GM21360 (cell line): ENCODE results near the gene VCAM1.

ENCODE experiments used
- ATAC-seq: cut with Tn5 transposase; IDR thresholded peaks from one replicate; pipeline ENCODE4 v1.9.1; 2021; ENCODE audit warnings: mild to moderate bottlenecking, moderate library complexity; ENCODE audit not compliant: unreplicated experiment

The VCAM1 gene

DNA sequence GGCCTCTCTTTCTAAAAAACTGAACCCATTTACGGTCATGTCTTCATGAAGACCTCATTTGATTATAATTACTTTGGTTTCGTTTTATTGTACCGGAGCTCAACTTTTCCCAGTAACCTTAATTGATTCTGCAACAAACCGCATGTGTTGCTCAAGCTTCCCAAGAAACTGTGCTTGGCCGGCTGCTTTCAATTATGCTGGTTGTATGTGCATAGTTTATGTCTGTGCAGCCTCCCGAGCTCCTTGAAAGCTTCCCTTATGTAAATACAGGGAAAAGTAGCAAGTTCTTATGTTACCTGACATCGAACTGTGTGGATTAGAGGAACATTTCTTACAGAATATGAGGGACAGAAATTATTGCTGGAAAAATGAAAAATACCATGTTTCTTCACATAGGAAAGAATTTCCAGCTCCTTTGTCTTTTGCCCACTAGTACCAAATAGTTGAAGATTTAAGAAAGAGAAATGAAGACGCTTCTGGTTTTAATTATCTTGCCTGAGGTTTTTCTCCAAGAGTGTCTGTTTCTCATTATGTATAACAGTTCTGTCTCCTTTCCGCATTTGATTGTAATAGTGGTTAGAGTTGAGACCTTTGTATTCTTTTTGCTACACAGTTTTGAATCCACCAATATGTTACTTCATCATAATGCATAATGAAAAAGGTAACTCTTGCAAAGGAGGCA, 2.1 kb downstream of the VCAM1 start:
- no peak for ATAC-seq

DNA sequence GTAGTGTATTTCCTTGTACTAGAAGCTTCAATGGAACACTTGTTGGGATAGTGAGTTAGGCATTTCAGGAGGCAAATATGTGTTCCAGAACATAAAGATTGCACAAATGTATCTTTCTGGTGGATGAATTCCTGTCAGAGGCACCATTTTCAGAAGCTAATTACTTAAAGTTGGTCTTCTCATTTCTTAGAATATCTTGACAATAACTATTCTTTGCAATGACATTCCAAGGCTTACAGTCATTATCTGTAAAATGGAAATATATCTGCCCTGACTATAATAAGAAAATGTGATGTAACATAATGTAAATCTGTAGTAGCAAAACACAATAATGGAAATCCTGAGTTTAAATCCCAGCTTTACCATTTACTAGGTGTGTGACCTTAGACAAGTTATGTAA, 2.7 kb downstream of the VCAM1 start:
- no peak for ATAC-seq

DNA sequence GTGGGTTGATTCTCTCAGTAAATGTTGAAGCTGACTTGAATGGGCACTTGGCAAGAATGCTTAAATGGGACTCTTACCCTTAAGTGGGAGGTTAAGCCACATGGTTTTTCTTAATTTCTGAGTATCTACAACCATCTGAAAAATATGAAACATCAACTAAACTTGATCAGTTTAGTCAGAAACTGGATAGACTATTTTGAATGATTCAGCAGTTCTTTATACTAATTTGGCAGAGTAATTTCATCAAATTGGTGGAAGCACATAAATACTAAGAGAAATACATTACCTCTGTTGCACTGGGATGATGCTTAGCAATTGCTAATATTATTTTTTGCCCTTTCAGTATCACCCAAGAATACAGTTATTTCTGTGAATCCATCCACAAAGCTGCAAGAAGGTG, 4.7 kb downstream of the VCAM1 start:
- no peak for ATAC-seq

DNA sequence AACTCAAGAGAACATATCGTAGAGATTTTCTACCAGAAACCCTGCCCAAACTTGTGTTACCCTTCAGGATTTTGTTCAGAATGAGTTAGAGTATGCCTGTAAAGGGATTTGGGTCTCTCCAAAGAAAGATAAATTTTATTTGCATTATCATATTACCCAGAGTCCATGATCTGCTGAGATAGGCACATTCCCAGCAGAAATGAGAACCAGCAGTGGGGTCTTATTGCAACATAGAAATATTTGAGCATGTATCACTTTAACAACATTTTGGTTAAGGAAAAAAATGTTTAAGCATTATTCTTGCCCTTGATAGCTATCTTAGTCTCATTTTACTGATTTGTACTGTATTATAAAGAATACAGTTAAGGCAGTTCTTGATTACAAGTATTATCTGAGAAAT, 10.6 kb downstream of the VCAM1 start:
- ATAC-seq, result no peak

DNA sequence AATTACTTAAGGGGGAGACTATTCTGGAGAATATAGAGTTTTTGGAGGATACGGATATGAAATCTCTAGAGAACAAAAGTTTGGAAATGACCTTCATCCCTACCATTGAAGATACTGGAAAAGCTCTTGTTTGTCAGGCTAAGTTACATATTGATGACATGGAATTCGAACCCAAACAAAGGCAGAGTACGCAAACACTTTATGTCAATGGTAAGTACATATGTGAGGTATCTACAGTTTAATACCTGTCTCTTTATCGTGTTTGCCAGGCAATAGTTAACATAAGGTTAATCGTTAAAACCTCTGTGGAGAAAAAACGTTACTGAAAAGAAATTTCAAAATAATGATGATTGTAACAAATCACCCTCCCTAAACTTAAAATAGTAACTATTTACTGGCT, 11.8 kb downstream of the VCAM1 start:
- no peak for ATAC-seq

DNA sequence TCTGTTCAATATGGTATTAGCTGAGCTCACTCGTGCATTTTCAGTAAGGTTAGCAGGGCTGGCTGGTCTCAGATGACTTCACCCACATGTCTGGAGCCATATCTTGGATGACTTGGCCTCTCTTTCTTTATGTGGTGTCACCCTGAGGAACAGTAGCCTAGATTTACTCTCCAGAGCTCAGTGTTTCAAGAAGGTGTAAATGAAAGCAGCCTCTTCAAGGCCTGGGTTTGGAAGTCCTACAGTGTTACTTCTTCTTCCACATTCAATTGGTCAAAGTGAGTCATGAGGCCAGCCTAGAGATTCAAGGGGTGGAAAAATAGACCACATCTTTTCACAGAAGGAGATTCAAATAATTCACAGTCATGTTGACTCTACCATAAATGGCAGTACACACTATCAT, 12.2 kb downstream of the VCAM1 start:
- ATAC-seq, result no peak

DNA sequence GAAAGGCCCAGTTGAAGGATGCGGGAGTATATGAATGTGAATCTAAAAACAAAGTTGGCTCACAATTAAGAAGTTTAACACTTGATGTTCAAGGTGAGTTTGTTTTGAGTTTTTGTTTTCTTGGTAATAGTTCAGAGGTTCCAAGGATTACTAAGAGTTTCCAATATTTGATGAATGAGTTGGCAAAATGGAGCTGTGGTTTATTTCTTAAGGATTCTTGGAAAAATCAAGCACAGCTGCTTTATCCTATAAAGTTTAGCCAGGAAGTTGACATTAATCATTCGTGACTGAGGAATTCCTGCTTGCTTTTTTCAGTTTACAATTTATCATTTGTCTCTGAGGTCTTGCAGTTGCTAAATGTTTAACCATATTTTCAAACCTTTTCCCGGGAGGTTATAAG, 15.1 kb downstream of the VCAM1 start:
- no peak for ATAC-seq

DNA sequence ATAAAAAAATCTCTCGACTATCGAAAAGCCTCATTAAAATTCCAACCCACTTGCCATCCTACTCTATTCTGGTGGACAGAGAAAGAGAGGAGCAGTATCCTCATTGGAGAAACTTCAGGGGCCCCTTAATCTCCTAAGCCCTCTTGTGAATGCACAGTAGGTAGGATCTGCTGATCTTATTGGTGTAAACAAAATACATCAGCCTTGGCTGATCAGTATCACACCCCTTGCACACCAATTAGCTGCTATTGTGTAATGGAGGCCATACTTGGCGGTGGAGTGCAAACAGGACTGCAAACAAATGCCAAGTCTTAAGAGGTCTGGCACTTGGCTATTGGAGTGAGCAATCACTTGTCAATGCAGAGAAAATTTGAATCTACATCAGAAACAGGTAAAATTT, 15.7 kb downstream of the VCAM1 start:
- no peak for ATAC-seq

DNA sequence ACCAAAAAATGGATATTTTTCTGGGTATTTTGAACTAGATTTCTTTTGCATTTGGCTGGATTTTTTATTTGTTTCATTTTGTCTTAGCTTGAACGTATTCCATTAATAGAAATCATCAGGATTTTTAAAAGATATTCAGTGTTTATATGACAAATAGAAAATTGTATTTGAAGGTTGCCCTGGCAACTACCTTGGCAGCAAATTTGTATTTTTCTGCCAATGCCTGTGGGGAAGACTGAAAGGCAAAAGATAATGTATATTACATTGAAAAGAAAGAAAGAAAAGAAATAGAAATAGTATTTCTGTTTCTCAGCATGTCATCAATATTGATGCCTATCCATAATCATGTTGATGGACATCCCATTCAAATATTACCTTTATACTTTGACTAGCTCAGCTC, 16.8 kb downstream of the VCAM1 start:
- no peak for ATAC-seq

DNA sequence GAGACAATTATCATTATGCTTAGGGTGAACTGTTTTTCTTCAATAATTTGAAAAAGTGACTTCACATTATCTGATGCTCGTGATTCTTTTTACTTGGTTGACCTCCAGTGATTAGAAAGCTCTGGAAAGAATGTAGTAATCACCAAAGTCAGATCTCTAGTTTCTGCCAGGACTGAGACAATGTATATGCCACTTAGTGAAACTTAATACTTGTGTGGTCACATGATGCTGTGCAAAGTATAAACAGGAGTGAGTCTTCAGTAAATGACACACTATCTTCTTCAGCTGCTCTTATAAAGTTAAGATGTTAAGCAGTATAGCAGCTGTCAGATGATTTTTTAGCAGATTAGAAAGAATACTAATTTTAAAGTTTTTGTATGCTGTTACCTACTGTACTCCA, 17.2 kb downstream of the VCAM1 start:
- ATAC-seq, result no peak

DNA sequence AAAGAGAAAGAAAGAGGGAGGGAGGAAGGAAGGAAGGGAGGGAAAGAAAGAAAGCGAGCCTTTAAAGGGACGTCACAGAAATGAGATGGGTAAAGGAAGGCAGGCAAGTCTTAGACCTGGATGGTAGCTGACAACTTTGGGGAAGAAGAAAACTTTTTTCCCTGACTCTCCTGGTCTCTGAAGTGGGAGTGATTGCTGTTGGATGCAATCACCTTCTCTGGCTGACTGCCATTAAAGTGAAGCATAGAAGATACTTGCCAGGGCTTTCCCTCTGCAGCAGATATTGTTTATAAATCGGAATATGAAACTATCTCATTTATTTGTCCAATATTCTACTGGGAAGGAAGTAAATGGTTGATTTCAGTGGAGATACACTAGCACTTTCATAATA, 27.0 kb downstream of the VCAM1 start:
- ATAC-seq, result no peak

DNA sequence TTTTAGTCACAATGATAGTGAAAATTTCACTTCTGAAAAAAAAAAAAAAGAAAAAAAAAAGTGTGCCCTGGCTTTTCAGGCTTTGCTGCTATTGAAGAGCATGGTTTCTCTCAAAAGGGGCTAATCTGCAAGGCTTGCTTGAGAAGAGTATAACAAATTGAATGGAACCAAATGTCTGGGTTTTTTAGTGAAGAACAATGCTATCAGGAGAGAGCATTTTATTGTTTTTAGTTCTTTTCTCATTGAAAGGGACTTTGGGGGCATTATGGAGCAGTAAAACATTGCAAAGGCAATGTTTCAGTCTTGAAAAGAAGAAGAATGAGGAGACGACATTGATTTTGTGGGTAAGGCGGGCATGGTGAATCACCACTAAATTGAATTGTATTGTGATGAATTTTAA, 28.2 kb downstream of the VCAM1 start:
- no peak for ATAC-seq

DNA sequence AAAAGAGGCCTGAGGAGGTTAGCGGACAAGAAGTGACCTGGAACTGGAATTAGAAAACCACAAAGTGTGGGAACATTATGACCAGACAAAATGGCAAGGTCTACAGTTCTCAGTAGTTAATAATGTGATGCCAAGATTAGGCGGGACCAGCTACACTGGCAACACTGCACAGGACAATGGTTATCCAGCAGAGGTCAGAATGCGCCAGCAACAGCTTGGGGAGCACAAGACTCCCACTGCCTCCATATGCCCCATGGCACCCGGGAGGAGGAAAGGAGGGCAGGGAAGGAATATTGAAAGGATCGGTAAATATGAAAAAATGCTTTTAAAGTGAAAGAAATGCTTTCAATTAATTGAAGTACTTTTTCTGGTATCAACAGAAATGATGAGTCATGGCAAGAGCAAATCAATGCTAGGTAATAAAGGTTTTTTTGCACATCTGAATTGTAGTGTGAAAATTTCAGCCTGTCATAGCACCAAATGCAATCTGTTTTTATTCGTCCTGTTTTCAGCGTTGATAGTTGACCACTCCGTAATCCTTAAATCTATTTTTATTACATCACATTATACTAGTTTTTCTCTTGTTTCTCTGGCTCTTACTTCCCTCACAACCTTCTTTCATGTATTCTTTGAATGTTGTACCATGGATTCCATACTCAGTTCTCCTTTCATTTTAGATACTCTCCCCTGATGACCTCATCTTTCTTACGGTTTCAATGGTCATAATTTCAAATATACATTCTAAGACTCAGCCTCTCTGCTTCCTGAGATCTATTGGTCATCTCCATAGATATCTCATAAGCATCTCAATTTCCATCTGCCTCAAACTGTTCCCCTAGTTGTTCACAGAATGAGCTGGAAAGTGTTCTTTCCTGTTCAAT, 30.7 kb downstream of the VCAM1 start:
- ATAC-seq, result no peak

DNA sequence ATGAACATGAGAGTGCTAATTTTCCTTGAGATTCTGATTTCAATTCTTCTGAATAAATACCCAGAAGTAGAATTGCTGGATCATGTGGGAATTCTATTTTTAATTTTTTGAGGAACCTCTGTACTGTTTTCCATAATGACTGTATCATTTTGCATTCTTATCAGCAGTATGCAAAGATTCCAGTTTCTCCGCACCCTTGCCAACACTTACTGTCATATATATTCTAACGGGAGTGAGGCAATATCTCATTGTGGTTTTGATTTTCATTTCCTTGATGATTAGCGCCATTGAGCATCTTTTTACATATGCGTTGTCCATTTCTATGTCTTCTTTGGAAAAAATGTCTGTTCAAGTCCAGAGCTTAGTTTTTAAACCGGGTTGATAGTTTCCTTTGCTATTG, 33.2 kb downstream of the VCAM1 start:
- ATAC-seq, result no peak

DNA sequence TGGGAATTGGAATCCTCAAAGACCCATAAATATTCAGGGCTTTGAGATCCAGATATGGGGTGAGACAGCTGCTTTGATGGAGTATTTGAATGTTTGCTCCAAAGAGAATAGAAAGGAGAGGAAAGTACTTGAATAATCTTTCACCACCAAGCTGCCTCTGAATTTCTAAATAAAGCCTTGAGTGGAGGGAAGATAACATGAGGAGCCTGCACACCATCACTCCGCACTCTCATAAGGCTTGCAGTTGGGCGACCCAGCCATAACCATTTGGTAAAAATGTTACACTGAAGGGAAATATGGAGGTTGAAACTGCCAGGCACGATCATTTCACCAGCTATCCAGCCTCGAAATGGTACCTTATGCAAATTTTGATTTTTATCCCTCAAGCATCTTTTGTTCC, 38.4 kb downstream of the VCAM1 start:
- no peak for ATAC-seq

DNA sequence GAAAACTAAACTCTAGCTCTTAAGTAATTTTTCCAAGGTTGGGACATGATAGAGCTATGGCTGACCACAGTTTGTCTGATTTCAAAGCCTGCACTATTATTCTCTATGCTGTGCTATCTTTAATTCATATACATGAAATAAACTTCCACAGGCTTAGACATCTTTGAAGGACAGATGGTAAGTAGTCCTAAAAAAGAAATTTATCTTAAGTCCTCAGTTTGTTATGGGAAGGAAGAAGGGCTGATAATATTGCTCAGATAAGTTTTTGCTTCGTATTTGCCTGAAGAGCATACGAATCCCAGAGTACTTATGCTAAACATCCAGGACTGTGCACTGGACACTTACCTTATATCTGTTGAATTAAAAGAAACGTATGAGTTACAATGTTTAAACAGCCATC, 39.6 kb downstream of the VCAM1 start:
- ATAC-seq, result no peak

DNA sequence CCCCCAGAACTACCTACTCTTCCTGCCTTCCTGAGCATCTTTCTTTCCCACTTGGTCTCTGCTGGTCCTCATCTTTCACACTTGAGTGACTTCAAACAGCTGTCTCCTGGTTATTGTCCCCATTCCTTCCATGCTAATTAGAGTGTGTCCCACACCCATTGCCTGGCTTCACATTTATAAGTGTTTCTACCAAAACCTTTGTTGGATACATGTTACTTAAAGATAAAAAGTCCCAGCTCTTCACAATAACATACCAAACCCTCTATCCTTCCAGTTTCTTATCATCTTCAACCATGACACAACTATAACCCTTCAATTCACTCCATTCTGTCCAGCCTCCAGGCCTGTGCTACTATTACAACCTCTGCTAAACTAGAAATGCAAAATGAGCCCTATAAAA, 41.0 kb downstream of the VCAM1 start:
- ATAC-seq, result no peak

DNA sequence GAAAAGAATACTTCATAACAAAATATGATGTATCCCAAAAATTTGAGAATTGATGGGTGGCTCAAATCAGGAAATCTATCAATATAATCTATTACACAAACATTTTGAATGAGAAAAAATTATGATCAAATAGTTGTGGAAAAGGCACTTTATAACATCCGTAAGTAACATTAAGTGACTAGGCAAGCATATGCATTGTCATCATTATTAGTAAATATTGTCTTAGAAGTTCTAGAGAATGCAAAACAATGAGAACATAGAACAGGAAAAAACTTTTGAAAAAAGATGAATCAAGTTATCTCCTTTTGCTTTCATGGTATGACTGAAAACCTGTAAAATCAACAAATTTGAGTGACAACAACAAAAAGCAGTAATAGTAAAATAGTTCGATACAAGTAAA, 42.9 kb downstream of the VCAM1 start:
- no peak for ATAC-seq

DNA sequence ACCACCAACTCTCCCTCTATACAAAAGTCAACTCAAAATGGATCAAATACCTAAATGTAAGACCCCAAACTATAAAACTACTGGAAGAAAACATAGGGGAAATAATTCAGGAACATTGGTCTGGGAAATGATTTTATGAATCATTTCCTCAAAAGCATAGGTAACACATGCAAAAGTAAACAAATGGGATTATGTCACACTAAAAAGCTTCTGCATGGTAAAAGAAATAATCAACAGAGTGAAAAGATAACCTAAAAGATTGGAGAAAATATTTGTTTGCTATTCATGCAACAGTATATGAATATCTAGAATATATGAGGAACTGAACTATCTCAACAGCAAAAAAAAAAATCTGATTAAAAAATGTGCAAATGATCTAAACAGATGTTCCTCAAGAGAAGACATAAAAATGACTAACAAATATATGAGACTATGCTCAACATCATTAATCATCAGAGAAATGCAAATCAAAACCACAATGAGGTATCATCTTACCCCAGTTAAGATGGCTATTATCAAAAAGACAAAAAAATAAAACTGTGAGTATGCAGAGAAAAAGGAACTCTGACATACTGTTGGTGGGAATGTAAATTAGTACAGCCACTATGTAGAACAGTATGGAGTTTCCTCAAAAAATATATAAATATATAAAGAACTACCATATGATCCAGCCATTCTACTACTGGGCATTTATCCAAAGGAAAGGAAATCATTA, 47.8 kb downstream of the VCAM1 start:
- ATAC-seq, result no peak

DNA sequence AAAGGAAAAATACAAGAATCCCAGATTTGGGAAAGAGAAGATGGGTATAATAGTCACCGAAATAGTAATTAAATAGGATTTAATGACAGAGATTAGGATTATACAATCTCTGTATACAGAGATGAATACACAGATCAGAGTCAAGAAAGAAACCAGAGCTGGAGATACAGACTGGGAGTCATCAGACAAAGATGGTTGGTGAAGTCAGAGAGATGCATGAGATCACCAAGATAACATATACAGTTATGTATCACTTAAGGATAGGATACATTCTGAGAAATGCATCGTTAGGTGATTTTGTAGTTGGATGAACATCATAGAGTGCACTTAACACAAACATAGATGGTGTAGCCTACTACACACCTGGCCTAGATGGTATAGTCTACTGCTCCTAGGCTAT, 49.8 kb downstream of the VCAM1 start:
- no peak for ATAC-seq

DNA sequence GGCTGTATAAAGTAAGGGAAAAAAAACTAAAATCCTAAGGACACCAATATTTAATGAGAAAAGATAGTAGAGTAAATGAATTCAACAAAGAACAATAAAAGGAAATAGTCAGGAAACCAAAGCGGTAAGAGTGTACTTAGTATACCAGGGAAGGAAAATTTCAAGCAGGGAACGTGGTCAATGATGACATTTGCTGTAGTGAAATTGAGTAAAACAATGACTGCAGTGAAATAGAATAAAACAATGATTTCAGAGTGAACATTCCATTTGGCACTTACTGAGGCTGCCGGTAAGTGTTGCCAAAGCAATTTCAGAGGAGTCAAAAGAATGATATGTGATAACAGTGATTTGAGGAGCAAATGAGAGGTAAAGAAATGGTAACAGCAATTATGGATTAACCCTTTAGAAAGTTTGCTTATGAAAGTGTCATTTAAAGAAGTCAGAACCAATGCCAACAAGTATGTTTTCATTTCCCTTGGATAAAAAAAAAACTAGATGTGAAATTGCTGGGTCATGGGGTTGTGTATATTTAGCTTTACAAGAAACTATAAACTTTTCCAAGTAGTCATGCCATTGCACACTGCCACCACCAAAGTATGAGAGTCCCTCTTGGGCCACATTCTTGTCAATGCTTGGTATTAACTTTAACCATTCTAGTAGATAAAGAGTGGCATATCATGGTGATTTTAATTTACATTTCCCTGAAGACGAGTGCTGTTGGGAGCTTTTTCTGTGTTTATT, 50.5 kb downstream of the VCAM1 start:
- no peak for ATAC-seq
